ENCODE measurements around the gene PRXL2C.

DNA sequence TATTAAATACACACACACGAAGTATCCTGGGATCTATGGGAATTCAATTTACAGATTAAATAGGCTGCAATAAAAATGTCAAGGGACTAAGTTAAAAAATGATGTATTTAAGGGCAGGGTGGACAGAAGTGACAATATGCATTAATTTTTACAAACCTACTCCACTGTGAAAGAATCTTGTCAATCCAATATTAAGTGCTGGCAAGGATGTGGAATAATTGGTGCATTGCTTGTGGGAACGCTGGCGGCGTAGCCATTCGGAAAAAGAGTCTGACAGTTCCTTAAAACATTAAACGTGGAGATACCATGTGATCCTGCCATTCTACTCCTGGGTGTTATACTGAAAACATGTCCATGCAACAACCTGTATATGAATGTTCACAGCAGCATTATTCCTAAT, 39.7 kb downstream of the PRXL2C start:
- TF ChIP-seq, protein P1, sequence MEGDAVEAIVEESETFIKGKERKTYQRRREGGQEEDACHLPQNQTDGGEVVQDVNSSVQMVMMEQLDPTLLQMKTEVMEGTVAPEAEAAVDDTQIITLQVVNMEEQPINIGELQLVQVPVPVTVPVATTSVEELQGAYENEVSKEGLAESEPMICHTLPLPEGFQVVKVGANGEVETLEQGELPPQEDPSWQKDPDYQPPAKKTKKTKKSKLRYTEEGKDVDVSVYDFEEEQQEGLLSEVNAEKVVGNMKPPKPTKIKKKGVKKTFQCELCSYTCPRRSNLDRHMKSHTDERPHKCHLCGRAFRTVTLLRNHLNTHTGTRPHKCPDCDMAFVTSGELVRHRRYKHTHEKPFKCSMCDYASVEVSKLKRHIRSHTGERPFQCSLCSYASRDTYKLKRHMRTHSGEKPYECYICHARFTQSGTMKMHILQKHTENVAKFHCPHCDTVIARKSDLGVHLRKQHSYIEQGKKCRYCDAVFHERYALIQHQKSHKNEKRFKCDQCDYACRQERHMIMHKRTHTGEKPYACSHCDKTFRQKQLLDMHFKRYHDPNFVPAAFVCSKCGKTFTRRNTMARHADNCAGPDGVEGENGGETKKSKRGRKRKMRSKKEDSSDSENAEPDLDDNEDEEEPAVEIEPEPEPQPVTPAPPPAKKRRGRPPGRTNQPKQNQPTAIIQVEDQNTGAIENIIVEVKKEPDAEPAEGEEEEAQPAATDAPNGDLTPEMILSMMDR (conservative IDR thresholded peaks at IDR 0.05) = no peak
- no peak for TF ChIP-seq ZFX (IDR thresholded peaks at IDR 0.05)
